DMS53 treated with DMSO at 0.1 percent for 48 hours (cell line): Measurements from ENCODE around the gene FLRT1.

ENCODE experiments used
- DNase-seq: peaks from one replicate; lab custom pipeline; 2025; ENCODE audit not compliant: unreplicated experiment; lab: John Stamatoyannopoulos, UW

Gene FLRT1

GRCh38 chr11:64005691-64006090 lies 30.0 kb upstream of the FLRT1 start:
- no peak for DNase-seq

- DNase-seq: no peak
Observed at GRCh38 chr11:64006398-64006797, 29.3 kb upstream of the FLRT1 start.

GRCh38 chr11:64007160-64007628 lies 28.5 kb upstream of the FLRT1 start:
- DNase-seq: peak; percentile 31

- DNase-seq: peak; percentile 46
Observed at GRCh38 chr11:64007629-64008282, 28.0 kb upstream of the FLRT1 start.

- DNase-seq: no peak
Observed at GRCh38 chr11:64008283-64008913, 27.3 kb upstream of the FLRT1 start.

GRCh38 chr11:64008914-64009633 lies 26.7 kb upstream of the FLRT1 start:
- no peak for DNase-seq

GRCh38 chr11:64009710-64010109 lies 26.0 kb upstream of the FLRT1 start:
- no peak for DNase-seq

- DNase-seq: no peak
Observed at GRCh38 chr11:64010783-64011182, 24.9 kb upstream of the FLRT1 start.

- no peak for DNase-seq
Observed at GRCh38 chr11:64011371-64011770, 24.4 kb upstream of the FLRT1 start.

- no peak for DNase-seq
Observed at GRCh38 chr11:64013141-64013896, 22.4 kb upstream of the FLRT1 start.

- no peak for DNase-seq
Observed at GRCh38 chr11:64014356-64014755, 21.4 kb upstream of the FLRT1 start.

- DNase-seq: no peak
Observed at GRCh38 chr11:64015510-64015909, 20.2 kb upstream of the FLRT1 start.

GRCh38 chr11:64015935-64016845 lies 19.5 kb upstream of the FLRT1 start:
- DNase-seq: no peak

- DNase-seq: no peak
Observed at GRCh38 chr11:64017945-64018224, 17.8 kb upstream of the FLRT1 start.

GRCh38 chr11:64018310-64018709 lies 17.4 kb upstream of the FLRT1 start:
- no peak for DNase-seq

- no peak for DNase-seq
Observed at GRCh38 chr11:64019106-64020037, 16.4 kb upstream of the FLRT1 start.

GRCh38 chr11:64020976-64021756 lies 14.6 kb upstream of the FLRT1 start:
- no peak for DNase-seq

GRCh38 chr11:64021757-64022093 lies 14.0 kb upstream of the FLRT1 start:
- no peak for DNase-seq
